Fibroblast of gingiva (primary cell): ENCODE measurements around the gene NPR3.
"Not testable (repeated sequence)": the region's sequence is repeated elsewhere in the genome, so short reads cannot be mapped to it uniquely, and the experiment has no call there.

Experiments
- DNase-seq: peaks from one replicate; pipeline ENCODE4 v3.0.0-alpha.2; 2011; ENCODE audit warnings: low read depth

NPR3 gene

GRCh38 chr5:32767948-32768467 lies 56.9 kb downstream of the NPR3 start:
- DNase-seq, result peak; percentile 100

GRCh38 chr5:32769711-32770110 lies 58.6 kb downstream of the NPR3 start:
- no peak for DNase-seq

GRCh38 chr5:32770444-32770843 lies 59.3 kb downstream of the NPR3 start:
- DNase-seq, result no peak

DNA sequence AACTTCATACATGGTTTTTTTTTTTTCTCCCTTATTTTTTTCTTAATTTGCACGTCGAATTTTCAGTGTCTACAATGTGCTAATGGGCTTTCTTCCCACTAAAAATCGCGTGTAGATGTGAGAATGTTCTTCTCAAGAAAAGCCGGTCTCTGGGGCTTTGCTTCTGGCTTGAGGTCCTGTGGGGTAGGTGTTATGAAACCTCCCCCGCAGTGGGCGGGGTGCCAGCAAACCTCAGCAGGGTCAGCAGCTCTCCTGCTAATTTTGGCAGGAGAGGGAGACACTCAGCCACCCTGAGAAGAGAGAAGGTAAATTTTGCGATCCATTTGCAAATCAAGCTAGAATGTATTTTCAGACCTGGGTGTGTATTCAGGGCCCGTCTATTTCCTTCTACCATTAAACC lies 59.9 kb downstream of the NPR3 start:
- DNase-seq, result no peak

- DNase-seq, result peak; percentile 61
Measured at GRCh38 chr5:32773944-32774343, 62.8 kb downstream of the NPR3 start.

GRCh38 chr5:32776200-32776599 lies 65.1 kb downstream of the NPR3 start:
- peak; percentile 68 for DNase-seq

DNA sequence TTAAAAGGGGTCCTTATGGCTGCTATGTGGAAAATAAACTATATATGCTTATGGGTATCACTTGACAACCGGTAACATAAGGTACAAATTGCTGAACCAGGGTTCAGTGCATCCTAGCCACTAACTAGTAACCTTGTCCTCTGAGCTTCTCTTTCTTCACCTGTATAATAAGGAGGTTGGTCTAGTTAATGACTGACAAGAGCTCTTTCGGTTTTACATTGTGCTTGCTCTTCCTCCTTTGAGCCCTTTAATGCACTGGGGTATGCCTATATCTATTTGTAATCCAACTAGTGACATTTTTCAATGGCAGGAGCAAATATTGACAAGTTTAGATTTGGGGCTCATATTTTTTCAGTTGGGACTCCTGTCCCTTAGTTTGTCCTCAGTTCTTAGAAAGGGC lies 66.1 kb downstream of the NPR3 start:
- no peak for DNase-seq

DNA sequence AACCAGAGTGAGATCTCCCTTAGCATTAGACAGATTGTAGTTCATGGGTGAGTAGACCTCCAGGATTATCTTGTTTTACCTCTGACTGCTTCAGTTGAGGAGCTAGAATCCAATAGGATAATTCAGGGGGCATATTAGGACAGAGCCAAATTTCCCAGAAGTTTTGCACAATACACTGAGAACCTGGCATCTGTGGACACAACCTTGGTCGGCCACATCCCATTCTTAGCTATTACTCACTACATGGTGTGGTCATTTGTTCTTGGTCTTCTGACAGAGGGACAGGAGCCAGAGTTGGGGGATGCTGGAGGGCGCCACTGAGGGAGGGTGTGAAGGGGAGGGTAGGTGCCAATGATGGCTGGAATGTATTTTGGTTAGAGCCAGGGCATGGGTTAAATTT lies 66.6 kb downstream of the NPR3 start:
- peak; percentile 84 for DNase-seq

- no peak for DNase-seq
Measured at GRCh38 chr5:32778403-32778802, 67.3 kb downstream of the NPR3 start.

DNA sequence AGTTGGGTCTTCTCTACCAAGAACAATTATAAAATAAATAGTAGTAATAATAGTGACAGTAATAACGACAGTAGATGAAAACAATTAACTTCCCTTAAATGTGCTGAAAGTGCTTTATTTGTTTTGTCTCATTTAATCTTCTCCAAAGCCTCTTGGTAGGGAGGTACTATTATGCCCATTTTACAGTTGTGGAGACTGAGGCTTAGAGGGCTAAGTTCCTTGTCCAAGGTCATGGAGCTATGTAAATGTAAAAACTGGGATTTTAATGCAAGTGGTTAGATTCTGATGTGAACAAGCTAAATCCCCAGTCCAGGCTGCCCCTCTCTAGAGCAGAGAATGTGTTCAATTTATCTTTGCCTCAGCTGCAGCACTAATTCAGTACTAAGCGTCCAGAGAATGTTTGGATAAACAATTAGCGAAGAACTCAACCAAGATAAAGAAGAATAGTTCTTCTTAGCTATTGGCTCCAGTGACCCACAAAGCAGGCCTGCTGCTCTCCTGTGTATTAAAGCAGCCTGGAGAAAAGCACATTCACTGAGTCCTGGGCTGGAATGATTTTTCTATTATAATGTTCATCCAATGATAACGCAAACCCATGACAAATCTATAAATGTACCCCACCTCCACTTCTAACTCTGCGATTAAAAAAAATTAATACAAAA lies 68.8 kb downstream of the NPR3 start:
- DNase-seq, result peak; percentile 50

GRCh38 chr5:32780508-32780919 lies 69.4 kb downstream of the NPR3 start:
- DNase-seq, result peak; percentile 82

GRCh38 chr5:32783661-32784060 lies 72.5 kb downstream of the NPR3 start:
- no peak for DNase-seq

DNA sequence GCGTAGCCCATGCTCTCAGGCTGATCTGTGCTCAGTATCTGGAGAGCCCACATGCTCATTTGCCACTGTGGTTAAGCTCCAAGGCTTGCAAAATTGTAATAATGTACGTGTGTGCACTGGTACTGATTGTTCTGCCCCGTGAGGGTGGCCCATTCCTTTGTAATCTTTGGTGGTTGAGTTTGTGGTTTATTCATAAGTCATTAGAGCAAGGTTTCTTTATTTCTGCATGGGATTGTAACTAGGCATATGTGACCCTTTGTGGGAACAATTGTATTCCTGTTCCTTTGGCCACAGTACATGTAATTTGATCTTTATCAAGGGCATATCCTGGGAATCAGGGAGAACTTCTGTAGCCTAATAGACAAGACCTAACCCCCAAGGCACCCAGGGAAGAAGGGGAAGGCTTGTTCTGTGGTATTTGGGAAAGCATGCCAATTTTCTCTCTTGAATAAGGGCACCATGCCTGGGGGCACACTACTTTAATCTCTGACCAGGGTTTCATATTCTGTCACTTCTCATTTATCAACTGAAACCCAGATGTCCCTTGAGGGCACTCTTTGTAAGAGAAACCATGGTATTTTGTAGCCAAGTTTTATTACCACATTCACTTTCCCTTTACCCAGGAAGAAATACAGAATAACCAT lies 74.6 kb downstream of the NPR3 start:
- peak; percentile 99 for DNase-seq

GRCh38 chr5:32786311-32786710 lies 75.2 kb downstream of the NPR3 start:
- DNase-seq, result no peak

GRCh38 chr5:32790411-32790951 lies 79.4 kb downstream of the NPR3 start:
- peak; percentile 47 for DNase-seq

GRCh38 chr5:32791536-32792243 lies 80.6 kb downstream of the NPR3 start:
- no peak for DNase-seq

DNA sequence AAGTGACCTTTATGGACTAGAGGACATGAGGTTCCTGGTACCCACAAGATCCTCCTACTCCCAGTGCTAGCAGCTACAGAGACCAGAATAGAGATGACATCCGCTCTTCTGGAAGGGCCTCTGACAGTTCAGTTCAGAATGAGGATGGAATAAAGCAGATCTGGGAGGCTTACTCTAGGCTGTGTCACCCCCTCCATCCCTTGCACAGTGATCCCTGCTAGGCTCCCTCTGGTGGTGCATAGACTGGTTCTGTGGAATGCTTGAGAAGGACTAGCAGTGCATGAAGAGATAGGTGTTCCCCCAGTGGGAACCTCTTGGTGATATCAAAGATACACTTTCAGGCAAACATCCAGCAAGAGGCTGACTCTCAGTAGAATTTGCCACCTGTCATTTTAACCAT lies 83.0 kb downstream of the NPR3 start:
- peak; percentile 31 for DNase-seq

- no peak for DNase-seq
Measured at GRCh38 chr5:32802764-32803163, 91.6 kb downstream of the NPR3 start.

DNA sequence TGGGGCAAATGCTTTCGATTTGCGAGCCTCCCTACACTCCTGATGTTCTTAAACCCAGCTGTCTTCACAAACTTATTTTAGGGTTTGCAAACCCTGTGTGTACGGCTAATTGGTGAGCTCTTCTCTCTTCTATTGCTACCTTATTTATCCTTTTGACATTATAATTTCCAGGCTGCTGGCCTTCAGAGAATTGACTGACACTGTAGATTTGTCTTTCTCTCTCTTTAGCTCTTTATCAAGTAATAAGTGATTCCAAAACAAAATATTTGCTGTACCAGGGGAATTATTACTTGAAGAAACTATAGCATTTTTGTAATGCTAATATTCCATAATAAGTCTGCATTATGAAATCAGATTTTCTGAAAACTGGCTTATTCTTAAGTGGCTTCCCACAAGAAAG lies 92.5 kb downstream of the NPR3 start:
- no peak for DNase-seq

- DNase-seq, result not testable (repeated sequence)
Measured at GRCh38 chr5:32805462-32805861, 94.3 kb downstream of the NPR3 start.

DNA sequence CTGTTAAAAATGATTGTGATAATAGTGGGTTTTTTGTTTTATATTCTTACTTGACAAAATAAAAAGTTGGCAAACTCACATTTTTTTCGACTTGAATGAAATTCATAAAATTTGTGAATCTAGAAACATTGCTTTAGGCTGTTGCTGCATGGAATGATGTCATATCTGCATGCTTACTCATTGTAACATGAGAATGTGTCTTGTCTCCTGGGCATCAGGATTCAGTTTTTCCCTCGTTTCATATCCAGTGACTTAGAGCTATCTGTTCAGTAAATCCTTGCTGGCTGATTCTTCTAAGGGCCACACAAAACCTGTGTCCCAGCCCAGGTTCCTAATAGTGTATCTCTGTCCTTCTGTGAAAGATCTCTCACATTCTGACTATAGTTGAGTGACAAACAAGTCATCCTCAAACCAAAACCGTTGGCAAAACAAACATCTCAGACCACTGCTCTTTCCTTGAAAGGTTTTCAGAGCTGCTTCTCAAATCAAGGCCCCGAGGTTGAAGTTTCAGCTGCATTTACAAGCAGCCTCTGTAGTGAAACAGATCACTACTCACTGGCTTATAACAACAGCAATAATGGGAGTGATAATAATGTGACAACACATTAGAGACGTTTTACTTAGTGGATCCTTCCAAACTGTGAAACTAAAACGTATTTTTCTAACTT lies 95.0 kb downstream of the NPR3 start:
- peak; percentile 90 for DNase-seq

DNA sequence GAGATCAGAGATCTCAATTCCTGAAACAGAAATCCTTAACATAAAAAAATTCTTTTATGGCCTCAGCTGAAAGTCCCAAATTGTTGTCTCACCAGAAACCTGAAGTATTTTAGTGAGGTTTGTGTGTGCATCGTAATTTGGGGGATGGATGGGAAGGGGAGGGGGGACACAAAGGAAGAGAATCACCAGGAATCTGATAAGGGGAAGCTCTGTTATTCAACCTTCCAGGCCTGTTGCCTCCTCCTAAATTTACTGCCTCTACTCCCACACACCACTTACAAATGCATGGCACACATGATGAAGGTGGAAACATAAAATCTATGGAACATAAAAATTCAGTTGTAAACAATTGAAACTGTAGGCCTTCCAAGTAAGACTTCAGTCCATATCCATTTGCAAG lies 97.7 kb downstream of the NPR3 start:
- DNase-seq, result no peak
